ENCODE results near the gene WDR19. TPM values are rescaled to one million over a fixed set of nuclear protein-coding genes. Genes with fewer than 3 reads are reported as not detected.
"Not testable (repeated sequence)": the region's sequence is repeated elsewhere in the genome, so short reads cannot be mapped to it uniquely, and the experiment has no call there.

WDR19 gene
- total RNA-seq, 1 experiment from 2014 or later, result 14.9 TPM

GRCh38 chr4:39169426-39169825, 12.9 kb upstream of the WDR19 start:
- CTCF ChIA-PET, result no interaction called here
- intact Hi-C loops (cut with micrococcal nuclease; ENCODE audit: unreplicated experiment), result no loop called here

GRCh38 chr4:39170301-39170700, 12.0 kb upstream of the WDR19 start:
- no peak overlapping the region for H3K27ac Mint-ChIP-seq (ENCODE audit: unreplicated experiment)
- no TSS peak for BruUV-seq (replicated peaks)
- no peaks in the 10 kb centered on the region for H3K4me1 Mint-ChIP-seq (ENCODE audit: low read depth, unreplicated experiment)
- CTCF ChIA-PET, result no interaction called here
- no peak for DNase-seq
- intact Hi-C loops (cut with micrococcal nuclease; ENCODE audit: unreplicated experiment), result no loop called here
- TF ChIP-seq, protein P1, sequence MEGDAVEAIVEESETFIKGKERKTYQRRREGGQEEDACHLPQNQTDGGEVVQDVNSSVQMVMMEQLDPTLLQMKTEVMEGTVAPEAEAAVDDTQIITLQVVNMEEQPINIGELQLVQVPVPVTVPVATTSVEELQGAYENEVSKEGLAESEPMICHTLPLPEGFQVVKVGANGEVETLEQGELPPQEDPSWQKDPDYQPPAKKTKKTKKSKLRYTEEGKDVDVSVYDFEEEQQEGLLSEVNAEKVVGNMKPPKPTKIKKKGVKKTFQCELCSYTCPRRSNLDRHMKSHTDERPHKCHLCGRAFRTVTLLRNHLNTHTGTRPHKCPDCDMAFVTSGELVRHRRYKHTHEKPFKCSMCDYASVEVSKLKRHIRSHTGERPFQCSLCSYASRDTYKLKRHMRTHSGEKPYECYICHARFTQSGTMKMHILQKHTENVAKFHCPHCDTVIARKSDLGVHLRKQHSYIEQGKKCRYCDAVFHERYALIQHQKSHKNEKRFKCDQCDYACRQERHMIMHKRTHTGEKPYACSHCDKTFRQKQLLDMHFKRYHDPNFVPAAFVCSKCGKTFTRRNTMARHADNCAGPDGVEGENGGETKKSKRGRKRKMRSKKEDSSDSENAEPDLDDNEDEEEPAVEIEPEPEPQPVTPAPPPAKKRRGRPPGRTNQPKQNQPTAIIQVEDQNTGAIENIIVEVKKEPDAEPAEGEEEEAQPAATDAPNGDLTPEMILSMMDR (IDR thresholded peaks at IDR 0.05; ENCODE audit: unreplicated experiment), result no peak
- H3K27me3 Mint-ChIP-seq (ENCODE audit: unreplicated experiment), result no peaks in the 10 kb centered on the region
- no peaks in the 10 kb centered on the region for H3K36me3 Mint-ChIP-seq (ENCODE audit: insufficient read depth, unreplicated experiment)
- H3K9me3 Mint-ChIP-seq (ENCODE audit: low read depth, unreplicated experiment), result peaks cover 4% of the 10 kb centered on the region
- no peak overlapping the region for H3K4me3 Mint-ChIP-seq (ENCODE audit: low read depth, unreplicated experiment)

More at GRCh38 chr4:39169426-39169825, 12.9 kb upstream of the WDR19 start:
- BruUV-seq (replicated peaks), result no TSS peak
- peaks cover 4% of the 10 kb centered on the region for H3K9me3 Mint-ChIP-seq (ENCODE audit: low read depth, unreplicated experiment)
- H3K4me1 Mint-ChIP-seq (ENCODE audit: low read depth, unreplicated experiment), result no peaks in the 10 kb centered on the region
- no peak for DNase-seq
- no peak overlapping the region for H3K4me3 Mint-ChIP-seq (ENCODE audit: low read depth, unreplicated experiment)
- no peaks in the 10 kb centered on the region for H3K27me3 Mint-ChIP-seq (ENCODE audit: unreplicated experiment)
- no peaks in the 10 kb centered on the region for H3K36me3 Mint-ChIP-seq (ENCODE audit: insufficient read depth, unreplicated experiment)
- H3K27ac Mint-ChIP-seq (ENCODE audit: unreplicated experiment), result no peak overlapping the region
- TF ChIP-seq, protein P1 (IDR thresholded peaks at IDR 0.05; ENCODE audit: unreplicated experiment), result no peak

DNA sequence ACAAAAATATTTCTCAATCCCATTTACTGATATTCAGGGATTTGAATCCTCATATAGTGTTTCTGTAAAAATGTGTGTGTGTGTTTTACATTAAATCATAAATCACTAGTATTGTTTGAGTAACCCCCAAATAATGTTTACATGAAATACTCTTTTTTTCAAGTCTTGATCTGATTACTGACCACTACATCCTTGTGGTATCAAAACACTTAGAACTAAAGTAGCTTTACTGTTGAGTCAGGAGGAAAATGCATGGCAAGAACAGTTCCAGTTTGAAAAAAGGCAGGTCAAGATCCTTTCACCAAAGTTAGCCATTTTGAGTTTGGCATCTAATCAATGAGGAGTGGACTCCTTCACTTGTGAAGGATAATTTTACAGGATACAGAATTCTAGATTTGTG, 3.6 kb upstream of the WDR19 start:
- H3K27ac Mint-ChIP-seq (ENCODE audit: unreplicated experiment), result no peak overlapping the region
- intact Hi-C loops (cut with micrococcal nuclease; ENCODE audit: unreplicated experiment), result no loop called here
- no peaks in the 10 kb centered on the region for H3K4me1 Mint-ChIP-seq (ENCODE audit: low read depth, unreplicated experiment)
- CTCF ChIA-PET, result no interaction called here
- BruUV-seq (replicated peaks), result no TSS peak
- TF ChIP-seq, protein P1 (IDR thresholded peaks at IDR 0.05; ENCODE audit: unreplicated experiment), result no peak
- no peaks in the 10 kb centered on the region for H3K27me3 Mint-ChIP-seq (ENCODE audit: unreplicated experiment)
- no peak for DNase-seq
- H3K36me3 Mint-ChIP-seq (ENCODE audit: insufficient read depth, unreplicated experiment), result no peaks in the 10 kb centered on the region
- no peak overlapping the region for H3K4me3 Mint-ChIP-seq (ENCODE audit: low read depth, unreplicated experiment)
- no peaks in the 10 kb centered on the region for H3K9me3 Mint-ChIP-seq (ENCODE audit: low read depth, unreplicated experiment)

GRCh38 chr4:39179681-39180080, 2.6 kb upstream of the WDR19 start:
- no peaks in the 10 kb centered on the region for H3K9me3 Mint-ChIP-seq (ENCODE audit: low read depth, unreplicated experiment)
- intact Hi-C loops (cut with micrococcal nuclease; ENCODE audit: unreplicated experiment), result no loop called here
- H3K4me3 Mint-ChIP-seq (ENCODE audit: low read depth, unreplicated experiment), result no peak overlapping the region
- TF ChIP-seq, protein P1 (IDR thresholded peaks at IDR 0.05; ENCODE audit: unreplicated experiment), result no peak
- BruUV-seq (replicated peaks), result no TSS peak
- H3K36me3 Mint-ChIP-seq (ENCODE audit: insufficient read depth, unreplicated experiment), result no peaks in the 10 kb centered on the region
- DNase-seq, result no peak
- H3K27me3 Mint-ChIP-seq (ENCODE audit: unreplicated experiment), result no peaks in the 10 kb centered on the region
- CTCF ChIA-PET, result interaction anchor here (0.6 kb wide), 1 partner anchor 9 kb away, joined by 4 read pairs; no protein-coding TSS in a partner anchor
- no peaks in the 10 kb centered on the region for H3K4me1 Mint-ChIP-seq (ENCODE audit: low read depth, unreplicated experiment)
- no peak overlapping the region for H3K27ac Mint-ChIP-seq (ENCODE audit: unreplicated experiment)

GRCh38 chr4:39180629-39181028, 1.7 kb upstream of the WDR19 start:
- H3K4me1 Mint-ChIP-seq (ENCODE audit: low read depth, unreplicated experiment); H3K36me3 Mint-ChIP-seq (ENCODE audit: insufficient read depth, unreplicated experiment); H3K27me3 Mint-ChIP-seq (ENCODE audit: unreplicated experiment); CTCF ChIA-PET; H3K9me3 Mint-ChIP-seq (ENCODE audit: low read depth, unreplicated experiment); DNase-seq; H3K27ac Mint-ChIP-seq (ENCODE audit: unreplicated experiment); BruUV-seq (replicated peaks); intact Hi-C loops (cut with micrococcal nuclease; ENCODE audit: unreplicated experiment); H3K4me3 Mint-ChIP-seq (ENCODE audit: low read depth, unreplicated experiment): not testable (repeated sequence)
